Activated CD8-positive, alpha-beta T cell treated with anti-CD3 and anti-CD28 coated beads for 36 hours (primary cell): ENCODE results near the gene UBE2G2. TPM values are rescaled to one million over a fixed set of nuclear protein-coding genes. Genes with fewer than 3 reads are reported as not detected.

Experiments
- ATAC-seq: fragments of 200-7000 bp; cut with Tn5 transposase; one replicate; pipeline ENCODE4 v1.10.0; 2021; ENCODE audit warnings: mild to moderate bottlenecking, moderate library complexity
- CTCF ChIA-PET: fragments of 350-600 bp; sonication (Branson Sonifier 250); formaldehyde crosslinking; loops from one replicate; lab custom pipeline; 2021; ENCODE audit warnings: antibody characterized with exemption; lab: Charles Lee
- POLR2A ChIA-PET: fragments of 350-600 bp; sonication (Branson Sonifier 250); formaldehyde crosslinking; loops from one replicate; lab custom pipeline; 2021; ENCODE audit warnings: antibody characterized with exemption; lab: Charles Lee
- DNase-seq: peaks from one replicate; pipeline ENCODE4 v3.0.0-alpha.2; 2020
- H3K27ac Mint-ChIP-seq: one replicate; pipeline ENCODE4 v1.8.0; 2021; ENCODE audit warnings: mild to moderate bottlenecking, mixed read lengths
- H3K27me3 Mint-ChIP-seq: one replicate; pipeline ENCODE4 v1.8.0; 2021; ENCODE audit warnings: mixed read lengths
- H3K36me3 Mint-ChIP-seq: one replicate; pipeline ENCODE4 v1.8.0; 2021; ENCODE audit warnings: low read depth, mixed read lengths
- H3K4me1 Mint-ChIP-seq: one replicate; pipeline ENCODE4 v1.8.0; 2021; ENCODE audit warnings: low read depth, mixed read lengths
- H3K4me3 Mint-ChIP-seq: one replicate; pipeline ENCODE4 v1.8.0; 2021; ENCODE audit warnings: mild to moderate bottlenecking, moderate library complexity, mixed read lengths
- H3K9me3 Mint-ChIP-seq: one replicate; pipeline ENCODE4 v1.8.0; 2021; ENCODE audit warnings: mixed read lengths
- intact Hi-C: fragments of 100-400 bp; cut with micrococcal nuclease; formaldehyde crosslinking; loops from one replicate; pipeline ENCODE4 v1.10.0; 2022
- total RNA-seq, 2 experiments: library from RNA; stranded (reverse); gene quantifications; one replicate each; pipeline ENCODE4 v1.2.3, GENCODE V29; 2021
- TF ChIP-seq, protein P1 (sequence below): fragments of 200-600 bp; IDR thresholded peaks from one replicate; pipeline ENCODE4 v1.8.0; 2022; ENCODE audit warnings: antibody characterized with exemption, mild to moderate bottlenecking

Gene UBE2G2
- total RNA-seq, 2 experiments from 2014 or later, result 113 to 115 TPM

DNA sequence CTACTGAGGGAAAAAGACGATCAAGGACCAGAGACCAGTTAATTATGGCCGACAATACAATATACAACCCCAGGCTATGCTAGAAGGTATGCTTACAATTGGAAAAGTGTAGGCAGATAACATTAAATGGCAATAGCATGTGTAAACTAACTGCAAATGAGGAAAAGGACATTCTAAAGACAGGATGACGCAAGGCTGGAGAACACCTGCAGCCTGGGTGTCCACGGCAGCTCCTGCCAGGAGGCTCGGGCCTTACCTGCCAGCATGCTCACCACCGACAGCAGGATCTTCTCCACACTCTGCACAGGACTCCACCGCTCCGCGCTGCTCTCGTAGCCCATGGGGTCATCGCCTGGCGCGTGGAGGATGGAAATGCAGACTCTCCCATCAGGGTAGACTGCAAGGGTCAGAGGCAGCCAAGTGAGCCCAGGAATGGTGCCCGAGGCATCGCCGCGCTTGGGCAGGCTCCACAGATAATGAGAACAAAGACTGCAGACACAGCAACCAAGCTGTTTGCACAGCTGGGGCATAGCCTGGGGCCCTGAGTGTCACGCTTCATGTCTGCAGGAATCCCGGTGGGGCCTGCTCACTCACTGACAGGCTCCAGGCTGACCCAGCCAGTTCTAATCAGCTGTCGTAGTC, 28.2 kb downstream of the UBE2G2 start:
- Mint-ChIP-seq H3K4me3 (no peak overlapping the region), H3K27me3 (no peaks in the 10 kb centered on the region), H3K9me3 (no peaks in the 10 kb centered on the region), H3K36me3 (peaks cover 48% of the 10 kb centered on the region), H3K4me1 (no peaks in the 10 kb centered on the region), H3K27ac (no peak overlapping the region)
- ChIA-PET POLR2A (interaction anchor here (0.6 to 0.8 kb wide), 2 partner anchors 401 to 1284 kb away, joined by 3 read pairs; no protein-coding TSS in a partner anchor), CTCF (no interaction called here)
- TF ChIP-seq, protein P1, sequence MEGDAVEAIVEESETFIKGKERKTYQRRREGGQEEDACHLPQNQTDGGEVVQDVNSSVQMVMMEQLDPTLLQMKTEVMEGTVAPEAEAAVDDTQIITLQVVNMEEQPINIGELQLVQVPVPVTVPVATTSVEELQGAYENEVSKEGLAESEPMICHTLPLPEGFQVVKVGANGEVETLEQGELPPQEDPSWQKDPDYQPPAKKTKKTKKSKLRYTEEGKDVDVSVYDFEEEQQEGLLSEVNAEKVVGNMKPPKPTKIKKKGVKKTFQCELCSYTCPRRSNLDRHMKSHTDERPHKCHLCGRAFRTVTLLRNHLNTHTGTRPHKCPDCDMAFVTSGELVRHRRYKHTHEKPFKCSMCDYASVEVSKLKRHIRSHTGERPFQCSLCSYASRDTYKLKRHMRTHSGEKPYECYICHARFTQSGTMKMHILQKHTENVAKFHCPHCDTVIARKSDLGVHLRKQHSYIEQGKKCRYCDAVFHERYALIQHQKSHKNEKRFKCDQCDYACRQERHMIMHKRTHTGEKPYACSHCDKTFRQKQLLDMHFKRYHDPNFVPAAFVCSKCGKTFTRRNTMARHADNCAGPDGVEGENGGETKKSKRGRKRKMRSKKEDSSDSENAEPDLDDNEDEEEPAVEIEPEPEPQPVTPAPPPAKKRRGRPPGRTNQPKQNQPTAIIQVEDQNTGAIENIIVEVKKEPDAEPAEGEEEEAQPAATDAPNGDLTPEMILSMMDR, result no peak
- ATAC-seq, result no peak
- intact Hi-C loops, result no loop called here
- DNase-seq, result no peak

DNA sequence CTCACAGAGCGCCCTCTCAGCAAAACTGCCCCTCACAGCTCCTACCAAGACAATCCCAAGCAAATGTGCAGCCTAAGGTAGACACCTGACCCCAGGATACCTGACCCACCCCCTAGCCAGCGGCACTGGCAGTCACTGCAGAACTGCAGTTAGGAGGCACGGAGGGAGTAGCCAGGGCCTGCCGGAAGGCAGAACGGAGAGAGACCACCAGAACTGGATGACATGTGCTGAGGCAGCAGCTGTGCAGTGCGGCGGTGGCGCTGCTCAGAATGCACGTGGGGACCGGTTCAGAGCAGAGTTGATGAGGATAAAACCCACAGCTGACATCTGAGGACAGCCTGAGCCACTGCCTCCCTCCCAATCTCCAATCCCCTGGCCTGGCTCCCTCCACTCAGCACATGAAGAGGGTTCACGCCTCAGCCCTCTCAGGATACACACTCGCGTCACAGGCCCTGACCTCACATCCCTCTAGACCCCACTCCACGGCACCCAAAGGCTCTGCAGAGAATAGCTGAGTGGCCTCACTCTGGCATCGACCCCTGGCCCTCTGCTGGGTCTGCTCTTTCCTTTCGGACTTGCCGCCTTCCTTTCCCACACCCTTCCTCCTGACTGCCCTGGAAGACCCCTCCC, 29.6 kb downstream of the UBE2G2 start:
- ATAC-seq (no peak), DNase-seq (no peak)
- Mint-ChIP-seq H3K36me3 (peaks cover 44% of the 10 kb centered on the region), H3K9me3 (no peaks in the 10 kb centered on the region), H3K4me3 (no peak overlapping the region), H3K27me3 (no peaks in the 10 kb centered on the region), H3K4me1 (peaks cover 2% of the 10 kb centered on the region), H3K27ac (no peak overlapping the region)
- TF ChIP-seq, protein P1, result no peak
- ChIA-PET POLR2A (interaction anchor here (0.6 kb wide), 1 partner anchor 218 kb away, joined by 3 read pairs; no protein-coding TSS in a partner anchor), CTCF (interaction anchor here (0.8 kb wide), 1 partner anchor 22 kb away, joined by 3 read pairs; no protein-coding TSS in a partner anchor)
- intact Hi-C loops, result no loop called here

DNA sequence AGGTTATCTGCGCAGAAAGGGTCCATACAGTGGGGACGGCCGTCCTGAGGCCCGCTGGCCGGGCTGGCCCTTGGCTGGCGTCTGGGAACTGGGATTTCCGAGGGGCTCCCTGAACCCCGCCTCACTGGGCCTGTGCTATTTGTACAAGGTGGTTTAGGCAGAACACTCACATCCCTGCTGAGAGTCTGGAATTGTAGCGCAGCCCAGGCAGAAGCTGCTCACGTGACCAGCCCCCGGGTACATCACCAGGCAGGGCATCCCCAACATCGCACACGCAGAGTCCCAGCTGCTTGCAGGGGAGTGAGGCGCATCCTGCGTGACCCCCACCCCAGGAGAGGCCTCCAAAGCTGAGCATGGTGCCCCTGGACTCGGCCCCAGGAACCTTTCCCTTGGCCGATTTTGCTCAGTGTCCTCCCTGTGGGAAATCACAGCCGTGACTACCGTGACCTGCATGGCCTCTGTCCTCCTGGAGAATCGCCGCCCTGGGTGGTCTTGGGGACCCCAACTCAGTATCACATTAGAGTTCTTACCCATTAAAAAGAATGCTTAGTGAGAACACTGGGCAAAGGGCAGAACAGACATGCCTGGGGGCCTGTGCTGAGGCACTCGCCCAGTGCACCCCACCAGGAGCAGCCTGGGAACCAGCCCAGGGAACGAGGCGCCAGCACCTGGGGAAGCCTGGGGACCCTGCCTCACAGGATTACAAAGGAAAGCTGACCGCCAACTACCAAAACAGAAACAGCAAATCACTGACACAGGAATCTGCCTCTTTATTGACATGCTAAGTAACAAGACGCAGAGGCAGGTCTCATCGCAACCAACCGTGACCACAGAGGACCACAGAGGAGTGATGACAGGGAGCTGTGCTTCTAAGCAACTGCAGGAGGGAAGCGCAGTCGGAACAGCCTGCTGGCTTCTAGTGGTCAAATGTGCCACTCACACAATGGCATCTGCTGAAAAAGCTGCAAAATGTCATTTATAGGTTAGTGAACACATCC, 33.5 kb downstream of the UBE2G2 start:
- ATAC-seq (no peak), DNase-seq (no peak)
- TF ChIP-seq, protein P1, result no peak
- Mint-ChIP-seq H3K27me3 (no peaks in the 10 kb centered on the region), H3K36me3 (peaks cover 24% of the 10 kb centered on the region), H3K4me3 (no peak overlapping the region), H3K27ac (no peak overlapping the region), H3K4me1 (peaks cover 21% of the 10 kb centered on the region), H3K9me3 (no peaks in the 10 kb centered on the region)
- intact Hi-C loops, result no loop called here
- POLR2A ChIA-PET, result no interaction called here
- CTCF ChIA-PET, result interaction anchor here (1.1 kb wide), 1 partner anchor 25 kb away, joined by 3 read pairs; no protein-coding TSS in a partner anchor

DNA sequence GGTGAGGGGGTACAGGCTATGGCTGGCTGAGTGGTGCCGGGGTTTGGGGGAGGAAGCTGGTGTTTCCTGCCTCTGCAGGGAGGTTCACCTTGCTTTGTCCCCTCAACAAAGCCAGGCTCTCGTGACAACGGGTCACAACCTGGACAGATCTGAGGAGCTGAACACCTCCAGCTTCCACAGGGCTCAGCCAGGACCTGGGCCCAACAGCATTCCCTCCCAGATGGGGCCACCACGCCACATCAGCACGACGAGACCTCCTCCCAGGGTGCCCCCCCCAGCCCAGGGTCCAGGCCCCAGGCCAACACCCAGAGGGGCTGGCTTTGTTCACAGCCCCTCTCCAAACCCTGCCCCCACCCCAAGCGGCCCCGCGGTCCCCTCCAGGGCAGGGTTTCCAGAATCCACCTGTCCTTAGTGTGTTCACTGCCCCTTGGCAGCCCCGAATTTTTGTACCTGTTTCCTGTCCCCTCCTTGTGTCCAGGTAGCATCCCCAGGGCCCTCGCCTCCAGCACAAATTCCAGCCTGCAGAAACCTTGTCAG, 34.7 kb downstream of the UBE2G2 start:
- no peaks in the 10 kb centered on the region for H3K27me3 Mint-ChIP-seq
- no peaks in the 10 kb centered on the region for H3K9me3 Mint-ChIP-seq
- ChIA-PET POLR2A (no interaction called here), CTCF (no interaction called here)
- no peak overlapping the region for H3K4me3 Mint-ChIP-seq
- no peak for ATAC-seq
- peaks cover 21% of the 10 kb centered on the region for H3K4me1 Mint-ChIP-seq
- H3K27ac Mint-ChIP-seq, result no peak overlapping the region
- DNase-seq, result no peak
- intact Hi-C loops, result no loop called here
- peaks cover 18% of the 10 kb centered on the region for H3K36me3 Mint-ChIP-seq
- TF ChIP-seq, protein P1, result no peak
